Measurements from ENCODE around the gene SERPING1. TPM values are rescaled to one million over a fixed set of nuclear protein-coding genes. Genes with fewer than 3 reads are reported as not detected.

The SERPING1 gene
- total RNA-seq, 2 experiments from 2014 or later, result not detected

DNA sequence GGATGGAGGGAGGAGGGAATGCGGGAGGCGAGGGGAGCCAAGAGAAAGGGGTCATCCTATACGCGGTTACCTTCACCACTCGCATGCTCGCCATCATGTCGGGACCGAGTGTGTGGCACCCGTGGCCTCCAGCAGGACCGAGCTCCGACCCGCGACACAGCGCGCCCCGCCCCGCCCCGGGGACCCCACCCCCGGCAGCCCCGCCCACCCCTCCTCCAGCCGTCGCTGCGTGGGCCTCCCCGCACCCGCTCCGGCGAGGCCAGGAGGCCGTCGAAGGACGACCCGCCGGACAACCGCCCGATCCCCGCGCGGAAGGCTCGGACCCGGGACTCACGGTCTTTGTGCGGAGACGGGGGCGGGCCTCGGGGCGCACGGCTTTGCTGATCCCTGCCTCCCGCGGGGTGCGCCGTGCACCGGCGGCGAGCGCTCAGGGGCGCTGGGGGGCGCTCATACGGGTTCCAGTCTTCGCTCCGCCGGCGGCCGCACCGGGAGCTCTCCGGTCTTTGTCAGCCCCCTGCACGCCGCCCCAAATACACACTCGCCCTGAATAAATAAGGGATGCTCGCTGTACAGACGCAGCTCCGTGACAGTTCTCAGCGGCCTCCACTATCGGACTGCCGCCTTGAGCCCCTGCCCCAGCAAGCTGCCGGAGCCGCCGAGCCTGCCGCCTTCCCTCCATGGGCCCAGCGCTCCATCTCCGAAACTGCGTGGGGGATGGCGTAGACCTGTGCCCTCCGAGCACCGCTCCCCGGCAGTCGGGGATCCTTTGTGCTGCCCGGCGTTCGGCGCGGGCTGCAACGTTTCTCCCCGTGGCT, 29.8 kb upstream of the SERPING1 start, which contains the start of gene UBE2L6:
Gene UBE2L6 (minus strand): TSS at position 158 of the 815 bp plus-strand sequence. CDS start 61 bp downstream, at position 97.
- no peaks in the 10 kb centered on the region for H3K9me3 Mint-ChIP-seq (ENCODE audit: insufficient read depth)
- POLR2A ChIA-PET, result interaction anchor here (1.0 to 2.6 kb wide), 11 partner anchors 17 to 174 kb away, joined by 3 to 34 read pairs (median 5); partner anchors contain the start of genes SELENOH and TIMM10
- ATAC-seq (peak; percentile 76), DNase-seq (peak; percentile 72)
- peak within 1 kb of the TSS; percentile 97 for H3K4me3 Mint-ChIP-seq
- peak within 1 kb of the TSS; percentile 93 for H3K27ac Mint-ChIP-seq
- peaks cover 34% of the 10 kb centered on the region for H3K36me3 Mint-ChIP-seq (ENCODE audit: low read depth)
- H3K27me3 Mint-ChIP-seq (ENCODE audit: low read depth), result no peaks in the 10 kb centered on the region
- CTCF ChIA-PET, result interaction anchor here (0.8 to 9.3 kb wide), 25 partner anchors 8 to 233 kb away, joined by 3 to 421 read pairs (median 5); partner anchors contain the start of genes MED19, SELENOH, SLC43A1 and TIMM10
- peaks cover 47% of the 10 kb centered on the region for H3K4me1 Mint-ChIP-seq (ENCODE audit: low read depth)

- ATAC-seq (peak; percentile 21), DNase-seq (peak; percentile 92)
- peaks cover 43% of the 10 kb centered on the region for H3K4me1 Mint-ChIP-seq (ENCODE audit: low read depth)
- no peaks in the 10 kb centered on the region for H3K9me3 Mint-ChIP-seq (ENCODE audit: insufficient read depth)
- POLR2A ChIA-PET, result interaction anchor here (1.2 to 2.6 kb wide), 9 partner anchors 35 to 173 kb away, joined by 3 to 34 read pairs (median 5); partner anchors contain the start of genes SELENOH and TIMM10
- no peaks in the 10 kb centered on the region for H3K27me3 Mint-ChIP-seq (ENCODE audit: low read depth)
- H3K36me3 Mint-ChIP-seq (ENCODE audit: low read depth), result peaks cover 33% of the 10 kb centered on the region
- H3K27ac Mint-ChIP-seq, result peak overlapping the region; percentile 93
- CTCF ChIA-PET, result interaction anchor here (0.6 to 9.3 kb wide), 28 partner anchors 9 to 232 kb away, joined by 3 to 421 read pairs (median 4); partner anchors contain the start of genes MED19, SELENOH, SLC43A1 and TIMM10
- peak overlapping the region; percentile 97 for H3K4me3 Mint-ChIP-seq
These were observed 29.1 kb upstream of the SERPING1 start for GRCh38 chr11:57568330-57568766.

- Mint-ChIP-seq H3K4me1 (ENCODE audit: low read depth) (peaks cover 25% of the 10 kb centered on the region), H3K36me3 (ENCODE audit: low read depth) (peaks cover 9% of the 10 kb centered on the region), H3K27ac (no peak overlapping the region), H3K9me3 (ENCODE audit: insufficient read depth) (no peaks in the 10 kb centered on the region), H3K27me3 (ENCODE audit: low read depth) (peaks cover 6% of the 10 kb centered on the region), H3K4me3 (no peak overlapping the region)
- ChIA-PET POLR2A (interaction anchor here (1.0 kb wide), 1 partner anchor 70 kb away, joined by 4 read pairs; no protein-coding TSS in a partner anchor), CTCF (interaction anchor here (1.0 to 9.3 kb wide), 3 partner anchors 70 to 226 kb away, joined by 3 to 421 read pairs (median 4); no protein-coding TSS in a partner anchor)
- ATAC-seq (no peak), DNase-seq (no peak)
These were observed 25.9 kb upstream of the SERPING1 start for GRCh38 chr11:57571606-57572005.

- no peak for DNase-seq
- H3K4me1 Mint-ChIP-seq (ENCODE audit: low read depth), result peaks cover 18% of the 10 kb centered on the region
- H3K9me3 Mint-ChIP-seq (ENCODE audit: insufficient read depth), result no peaks in the 10 kb centered on the region
- no peaks in the 10 kb centered on the region for H3K36me3 Mint-ChIP-seq (ENCODE audit: low read depth)
- CTCF ChIA-PET, result interaction anchor here (0.7 to 9.3 kb wide), 3 partner anchors 31 to 227 kb away, joined by 3 to 421 read pairs (median 4); no protein-coding TSS in a partner anchor
- no peak overlapping the region for H3K4me3 Mint-ChIP-seq
- H3K27ac Mint-ChIP-seq, result no peak overlapping the region
- no peak for ATAC-seq
- H3K27me3 Mint-ChIP-seq (ENCODE audit: low read depth), result peaks cover 11% of the 10 kb centered on the region
- POLR2A ChIA-PET, result no interaction called here
These were observed 23.4 kb upstream of the SERPING1 start for GRCh38 chr11:57574061-57574460.

DNA sequence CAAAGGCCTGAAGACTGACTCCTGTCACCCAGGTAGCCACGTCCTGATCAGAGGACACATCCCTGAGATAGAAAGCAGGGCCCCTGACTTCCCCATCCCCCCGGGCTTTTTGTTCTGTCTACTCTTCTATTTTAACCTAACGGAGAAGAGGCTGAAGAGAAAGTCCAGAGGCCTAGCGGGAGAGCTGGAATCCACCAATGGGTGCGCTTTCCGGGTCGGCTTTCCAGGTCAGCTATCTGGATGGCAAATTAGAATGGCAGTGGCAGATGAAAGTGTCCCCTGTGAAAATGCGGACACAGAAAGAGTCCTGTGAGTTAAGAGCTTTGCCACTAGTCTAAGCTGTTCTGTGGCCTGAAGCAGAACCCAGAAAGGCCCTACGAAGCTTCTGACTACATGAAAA, 13.1 kb upstream of the SERPING1 start:
- ChIA-PET POLR2A (no interaction called here), CTCF (interaction anchor here (0.7 kb wide), 1 partner anchor 60 kb away, joined by 3 read pairs; no protein-coding TSS in a partner anchor)
- Mint-ChIP-seq H3K9me3 (ENCODE audit: insufficient read depth) (no peaks in the 10 kb centered on the region), H3K4me3 (no peak overlapping the region), H3K36me3 (ENCODE audit: low read depth) (no peaks in the 10 kb centered on the region), H3K4me1 (ENCODE audit: low read depth) (peaks cover 10% of the 10 kb centered on the region), H3K27me3 (ENCODE audit: low read depth) (no peaks in the 10 kb centered on the region), H3K27ac (no peak overlapping the region)
- DNase-seq (no peak), ATAC-seq (no peak)

GRCh38 chr11:57585301-57585700, 12.2 kb upstream of the SERPING1 start:
- H3K4me1 Mint-ChIP-seq (ENCODE audit: low read depth), result peaks cover 10% of the 10 kb centered on the region
- no peaks in the 10 kb centered on the region for H3K9me3 Mint-ChIP-seq (ENCODE audit: insufficient read depth)
- no peaks in the 10 kb centered on the region for H3K27me3 Mint-ChIP-seq (ENCODE audit: low read depth)
- DNase-seq (no peak), ATAC-seq (no peak)
- CTCF ChIA-PET, result no interaction called here
- no peak overlapping the region for H3K4me3 Mint-ChIP-seq
- H3K36me3 Mint-ChIP-seq (ENCODE audit: low read depth), result no peaks in the 10 kb centered on the region
- H3K27ac Mint-ChIP-seq, result no peak overlapping the region
- POLR2A ChIA-PET, result interaction anchor here (0.6 kb wide), 1 partner anchor 258 kb away, joined by 3 read pairs; no protein-coding TSS in a partner anchor

DNA sequence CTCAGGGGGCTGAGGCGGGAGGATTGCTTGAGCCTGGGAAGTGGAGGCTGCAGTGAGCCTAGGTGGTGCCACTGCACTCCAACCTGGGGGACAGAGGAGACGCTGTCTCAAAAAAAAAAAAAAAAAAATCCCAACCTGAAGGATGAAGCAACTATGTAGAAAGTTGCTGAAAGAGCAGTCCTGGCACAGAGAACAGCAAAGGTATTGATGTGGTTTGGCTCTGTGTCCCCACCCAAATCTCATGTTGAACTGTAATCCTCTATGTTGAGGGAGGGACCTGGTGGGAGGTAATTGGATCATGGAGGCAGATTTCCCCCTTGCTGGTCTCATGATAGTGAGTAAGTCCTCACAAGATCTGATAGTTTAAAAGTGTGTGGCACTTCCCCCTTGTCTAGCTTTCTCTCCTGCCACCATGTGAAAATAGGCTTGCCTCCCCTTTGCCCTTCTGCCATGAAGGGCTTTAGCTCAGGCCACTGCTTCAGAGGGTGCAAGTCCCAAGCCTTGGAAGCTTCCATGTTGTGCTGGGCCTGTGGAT, 10.7 kb upstream of the SERPING1 start:
- POLR2A ChIA-PET, result no interaction called here
- no peak overlapping the region for H3K4me3 Mint-ChIP-seq
- ATAC-seq (no peak), DNase-seq (no peak)
- CTCF ChIA-PET, result no interaction called here
- peaks cover 3% of the 10 kb centered on the region for H3K27me3 Mint-ChIP-seq (ENCODE audit: low read depth)
- peaks cover 10% of the 10 kb centered on the region for H3K4me1 Mint-ChIP-seq (ENCODE audit: low read depth)
- H3K36me3 Mint-ChIP-seq (ENCODE audit: low read depth), result no peaks in the 10 kb centered on the region
- H3K27ac Mint-ChIP-seq, result no peak overlapping the region
- H3K9me3 Mint-ChIP-seq (ENCODE audit: insufficient read depth), result no peaks in the 10 kb centered on the region

- CTCF ChIA-PET, result no interaction called here
- DNase-seq (no peak), ATAC-seq (no peak)
- Mint-ChIP-seq H3K4me3 (no peak overlapping the region), H3K36me3 (ENCODE audit: low read depth) (no peaks in the 10 kb centered on the region), H3K27me3 (ENCODE audit: low read depth) (peaks cover 3% of the 10 kb centered on the region), H3K9me3 (ENCODE audit: insufficient read depth) (no peaks in the 10 kb centered on the region), H3K4me1 (ENCODE audit: low read depth) (peaks cover 10% of the 10 kb centered on the region), H3K27ac (no peak overlapping the region)
- POLR2A ChIA-PET, result no interaction called here
These were observed 9.3 kb upstream of the SERPING1 start for GRCh38 chr11:57588046-57588710.

DNA sequence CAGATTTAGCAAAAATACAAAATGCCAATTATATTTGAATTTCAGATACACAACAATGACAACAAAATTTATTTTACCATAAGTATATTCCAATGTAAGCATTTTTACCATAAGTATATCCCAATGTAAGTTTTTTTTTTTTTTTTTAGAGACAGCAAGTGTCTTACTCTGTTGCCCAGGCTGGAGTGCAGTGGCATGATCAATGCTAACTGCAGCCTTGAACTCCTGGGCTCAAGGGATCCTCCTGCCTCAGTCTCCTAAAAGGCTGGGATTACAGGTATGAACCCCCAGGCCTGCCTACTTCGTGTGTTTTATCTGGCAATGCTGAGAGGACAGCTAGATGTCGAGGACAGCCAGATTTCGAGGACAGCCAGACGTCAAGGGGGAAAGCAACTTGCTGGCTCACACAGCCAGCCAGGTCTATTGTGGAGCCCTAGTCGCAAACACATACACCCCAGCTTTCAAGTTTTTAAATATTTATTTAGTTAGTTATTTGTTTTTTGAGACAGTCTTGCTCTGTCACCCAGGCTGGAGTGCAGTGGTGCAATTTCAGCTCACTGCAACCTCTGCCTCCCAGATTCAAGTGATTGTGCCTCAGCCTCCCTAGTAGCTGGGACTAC, 1.1 kb upstream of the SERPING1 start:
- DNase-seq, result no peak
- Mint-ChIP-seq H3K4me1 (ENCODE audit: low read depth) (peaks cover 4% of the 10 kb centered on the region), H3K27me3 (ENCODE audit: low read depth) (peaks cover 39% of the 10 kb centered on the region), H3K4me3 (no peak overlapping the region), H3K9me3 (ENCODE audit: insufficient read depth) (no peaks in the 10 kb centered on the region), H3K27ac (no peak overlapping the region), H3K36me3 (ENCODE audit: low read depth) (no peaks in the 10 kb centered on the region)
- ATAC-seq, result no peak
- ChIA-PET POLR2A (no interaction called here), CTCF (interaction anchor here (1.5 to 2.5 kb wide), 2 partner anchors 28 to 44 kb away, joined by 5 to 6 read pairs; partner anchors contain the start of gene UBE2L6)

DNA sequence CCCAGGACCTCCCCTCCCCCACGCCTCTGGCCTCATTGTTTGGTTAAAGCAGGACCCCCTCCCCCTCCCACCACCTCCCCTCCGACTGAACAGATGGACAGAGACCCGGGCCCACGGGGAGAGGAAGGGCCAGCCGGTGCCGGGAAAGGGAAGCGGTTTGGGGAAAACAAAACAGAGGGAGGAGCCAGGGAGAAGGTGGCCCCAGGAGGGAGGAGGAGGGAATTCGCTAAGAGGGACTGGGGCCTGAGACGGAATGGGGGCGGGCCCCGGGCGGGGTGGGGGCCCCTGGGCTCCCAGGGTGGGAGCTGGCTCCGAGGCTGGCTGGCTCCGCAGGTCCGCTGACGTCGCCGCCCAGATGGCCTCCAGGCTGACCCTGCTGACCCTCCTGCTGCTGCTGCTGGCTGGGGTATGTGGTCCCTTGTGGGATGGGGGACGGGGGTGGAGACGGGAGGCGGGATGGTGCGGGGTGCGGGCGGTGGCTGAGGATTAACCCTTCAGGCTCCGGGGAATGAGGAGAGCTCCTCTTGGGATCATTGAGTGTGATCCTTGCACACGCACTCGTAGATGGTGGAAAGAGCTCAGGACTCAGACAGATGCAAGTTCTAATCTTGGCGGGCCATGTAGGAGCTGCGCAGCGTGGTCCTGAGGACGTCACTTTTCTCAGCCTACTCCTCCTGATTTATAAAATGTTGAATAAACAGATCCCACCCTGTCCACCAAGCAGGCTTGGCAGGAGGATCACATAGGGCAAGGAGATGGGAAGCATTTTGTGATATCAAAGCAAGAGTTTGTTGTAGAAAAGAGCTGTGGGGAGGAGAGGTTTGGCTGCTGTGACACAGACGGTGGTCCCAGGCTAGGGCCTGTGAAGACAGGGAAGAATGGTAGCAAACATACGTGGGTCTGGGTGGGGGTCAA, 688 bp downstream of the SERPING1 start:
- CTCF ChIA-PET, result interaction anchor here (0.6 kb wide), 1 partner anchor 29 kb away, joined by 3 read pairs; no protein-coding TSS in a partner anchor

More for the DNA sequence above, 688 bp downstream of the SERPING1 start:
- Mint-ChIP-seq H3K9me3 (ENCODE audit: insufficient read depth) (no peaks in the 10 kb centered on the region), H3K4me3 (no peak overlapping the region), H3K27ac (no peak overlapping the region), H3K36me3 (ENCODE audit: low read depth) (no peaks in the 10 kb centered on the region), H3K27me3 (ENCODE audit: low read depth) (peaks cover 39% of the 10 kb centered on the region), H3K4me1 (ENCODE audit: low read depth) (peaks cover 4% of the 10 kb centered on the region)
- DNase-seq, result no peak
- POLR2A ChIA-PET, result no interaction called here
- ATAC-seq, result no peak

Data from activated CD8-positive, alpha-beta T cell treated with anti-CD3 and anti-CD28 coated beads, Interleukin-2, amount 10 ng/mL, durations not matched to agents 7 days and 5 days (primary cell).